NCI-H748 treated with DMSO at 0.1 percent for 48 hours (cell line): ENCODE results near the gene ISM2.

Experiments
- DNase-seq: peaks from one replicate; lab custom pipeline; 2025; lab: John Stamatoyannopoulos, UW

ISM2 gene

GRCh38 chr14:77508249-77508648 lies 9.6 kb upstream of the ISM2 start:
- DNase-seq = no peak

DNA sequence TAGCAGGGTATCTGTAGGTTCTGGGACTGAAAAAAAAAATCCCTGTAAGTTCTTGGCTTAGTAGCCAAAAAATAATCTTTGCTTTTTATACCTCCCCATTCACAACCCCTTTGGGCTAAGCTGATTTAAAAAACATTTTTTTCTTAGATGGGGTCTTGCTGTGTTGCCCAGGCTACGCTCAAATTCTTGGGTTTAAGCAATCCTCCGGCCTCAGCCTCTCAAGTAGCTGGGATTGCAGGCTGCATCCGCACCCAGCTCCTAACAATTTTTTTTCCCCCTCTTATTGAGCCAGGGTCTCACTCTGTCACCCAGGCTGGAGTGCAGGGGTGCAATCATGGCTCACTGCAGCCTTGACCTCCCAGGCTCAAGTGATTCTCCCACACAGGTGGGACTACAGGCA lies 9.1 kb upstream of the ISM2 start:
- DNase-seq = no peak

GRCh38 chr14:77505031-77505430 lies 6.4 kb upstream of the ISM2 start:
- no peak for DNase-seq

GRCh38 chr14:77503138-77503537 lies 4.5 kb upstream of the ISM2 start:
- no peak for DNase-seq

GRCh38 chr14:77502109-77502782 lies 3.6 kb upstream of the ISM2 start:
- no peak for DNase-seq

DNA sequence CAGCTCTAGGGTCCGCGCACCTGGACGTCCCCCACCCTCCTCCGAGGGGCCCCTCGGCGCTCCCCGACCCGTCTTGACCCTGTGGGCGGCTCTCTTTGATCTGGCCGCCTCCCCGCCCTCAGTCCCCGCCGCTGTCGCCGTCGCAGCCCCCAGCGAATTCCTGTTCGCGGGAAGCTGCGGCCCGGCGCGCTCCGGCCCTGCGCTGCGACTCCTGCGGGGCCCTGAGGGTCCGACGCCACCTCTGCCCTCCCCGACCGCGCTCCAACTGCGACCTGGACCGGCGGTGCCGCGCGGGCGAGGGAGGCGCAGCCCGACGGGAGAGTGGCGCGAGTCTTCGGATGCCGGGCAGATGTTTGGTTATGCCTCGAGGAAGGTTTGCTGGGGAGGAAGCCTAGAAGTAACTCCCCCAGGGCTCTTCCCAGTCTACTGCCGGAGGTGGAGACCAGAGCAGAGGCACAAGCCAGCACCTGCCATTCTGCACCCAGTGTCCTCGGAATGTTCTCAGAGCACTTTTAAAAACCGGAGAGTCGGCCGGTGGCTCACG lies 440 bp upstream of the ISM2 start:
- DNase-seq = no peak

GRCh38 chr14:77495334-77495733 lies 3.3 kb downstream of the ISM2 start:
- no peak for DNase-seq

DNA sequence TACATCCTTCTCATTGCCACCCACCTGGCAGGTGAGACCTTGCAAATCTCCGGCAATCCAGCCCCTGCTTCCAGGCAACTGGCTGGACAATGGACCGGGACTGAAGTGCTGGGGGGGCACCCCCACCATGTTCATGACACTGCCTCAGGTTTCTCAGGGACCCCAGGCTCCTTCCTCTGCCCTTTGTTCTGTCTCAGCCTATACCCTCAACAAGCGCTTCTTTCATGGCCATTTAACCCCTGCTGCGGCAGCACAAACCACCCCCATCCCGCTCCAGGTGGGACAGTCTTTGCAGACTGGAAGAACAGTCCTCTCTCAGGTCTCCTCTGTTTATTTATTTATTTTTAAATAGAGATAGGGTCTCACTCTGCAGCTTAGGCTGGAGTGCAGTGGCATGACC lies 7.6 kb downstream of the ISM2 start:
- no peak for DNase-seq

GRCh38 chr14:77490347-77490986 lies 8.1 kb downstream of the ISM2 start:
- no peak for DNase-seq

DNA sequence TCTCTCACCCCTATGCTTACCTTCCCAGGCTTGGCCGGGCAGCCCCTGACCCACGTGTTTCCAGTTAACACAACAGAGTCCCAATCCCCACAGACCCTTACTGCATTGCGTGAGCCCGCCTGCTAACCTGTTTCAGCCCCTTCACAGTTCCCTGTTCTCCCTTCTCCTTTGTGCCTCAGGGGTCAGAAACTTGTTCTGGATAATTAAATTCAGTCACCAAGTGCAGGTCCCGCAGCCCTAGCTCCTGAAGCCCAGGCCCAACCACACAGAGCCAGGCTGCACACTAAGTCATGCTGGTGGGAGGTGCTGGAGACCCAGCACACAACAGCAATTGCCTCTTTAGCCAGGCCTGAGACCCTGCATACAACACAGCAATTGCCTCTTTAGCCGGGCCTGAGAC lies 9.6 kb downstream of the ISM2 start:
- DNase-seq = no peak

- no peak for DNase-seq
Measured at GRCh38 chr14:77488558-77488957, 10.1 kb downstream of the ISM2 start.

DNA sequence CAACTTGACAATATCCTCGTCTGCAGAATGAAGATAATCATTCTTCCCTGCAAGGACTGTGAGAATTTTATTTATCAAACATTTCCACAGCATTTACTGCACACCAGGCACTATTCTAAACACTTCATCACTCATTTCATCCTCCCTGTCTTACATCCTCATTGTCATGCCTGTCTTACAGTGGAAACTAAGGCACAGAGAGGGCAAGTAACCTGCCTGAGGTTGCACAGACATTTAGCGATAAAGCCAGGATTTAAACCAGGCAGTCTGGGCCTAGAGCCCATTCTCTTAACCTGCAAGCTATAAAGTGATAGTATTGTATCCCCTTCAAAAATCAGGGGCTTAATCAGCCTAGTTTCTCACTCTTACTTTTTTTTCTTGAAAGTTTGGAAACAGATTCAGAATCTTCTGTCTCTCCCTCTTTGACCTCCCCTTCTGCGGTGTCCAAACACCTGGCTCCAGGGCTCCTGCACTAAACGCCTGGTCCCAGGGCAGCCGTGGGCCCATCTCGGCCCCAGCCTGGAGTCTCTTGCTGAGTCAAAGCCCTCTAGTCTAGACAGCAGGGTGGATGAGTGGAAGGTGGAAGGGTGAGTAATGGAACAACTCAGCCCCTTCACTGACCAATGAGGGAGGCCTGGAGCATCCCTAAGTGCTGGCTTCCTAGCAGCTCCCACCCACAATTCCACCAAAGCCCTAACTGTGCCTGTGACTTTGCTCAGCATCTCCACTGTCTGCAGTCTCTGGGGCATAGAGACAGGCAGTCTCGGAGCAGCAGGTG lies 12.5 kb downstream of the ISM2 start:
- DNase-seq = no peak

DNA sequence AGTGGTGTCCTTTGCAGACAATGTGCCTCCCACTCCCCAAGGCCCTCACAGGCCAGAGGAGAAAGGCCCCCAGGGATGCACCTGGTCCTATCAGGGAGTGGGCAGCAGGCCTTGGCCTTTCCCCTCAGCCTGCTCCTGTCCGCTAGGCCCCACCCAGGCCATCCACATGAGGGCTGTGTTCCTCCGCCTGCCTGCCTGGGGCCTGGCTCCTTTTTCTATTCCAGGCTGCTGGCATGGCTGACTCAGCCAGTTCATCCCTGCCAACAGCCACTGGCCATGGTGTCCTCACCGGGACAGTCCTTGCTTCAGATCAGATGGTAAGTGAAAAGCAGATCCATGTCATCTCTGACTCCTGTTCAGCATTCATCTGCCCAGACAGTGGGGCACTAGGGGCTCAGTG lies 13.4 kb downstream of the ISM2 start:
- DNase-seq = no peak

DNA sequence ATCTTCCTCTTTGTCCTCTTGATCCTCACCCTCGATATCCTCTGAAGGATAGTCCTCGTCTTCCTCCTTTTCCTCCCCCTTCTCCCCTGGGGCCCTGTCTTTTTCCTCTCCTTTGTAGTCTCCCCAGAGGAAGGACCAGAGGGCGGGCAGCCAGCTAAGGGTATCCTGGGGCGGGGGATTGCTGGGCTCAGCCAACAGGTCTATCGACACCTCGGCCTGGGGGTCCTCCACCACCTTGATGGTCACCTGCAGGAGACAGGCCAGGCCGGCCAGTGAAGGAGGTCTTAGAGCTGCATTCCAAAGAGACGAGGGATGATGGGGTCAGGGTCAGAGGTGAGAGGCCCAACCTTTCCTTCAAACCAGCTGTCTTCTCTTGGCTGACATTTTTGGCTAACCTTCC lies 16.2 kb downstream of the ISM2 start:
- DNase-seq = no peak

DNA sequence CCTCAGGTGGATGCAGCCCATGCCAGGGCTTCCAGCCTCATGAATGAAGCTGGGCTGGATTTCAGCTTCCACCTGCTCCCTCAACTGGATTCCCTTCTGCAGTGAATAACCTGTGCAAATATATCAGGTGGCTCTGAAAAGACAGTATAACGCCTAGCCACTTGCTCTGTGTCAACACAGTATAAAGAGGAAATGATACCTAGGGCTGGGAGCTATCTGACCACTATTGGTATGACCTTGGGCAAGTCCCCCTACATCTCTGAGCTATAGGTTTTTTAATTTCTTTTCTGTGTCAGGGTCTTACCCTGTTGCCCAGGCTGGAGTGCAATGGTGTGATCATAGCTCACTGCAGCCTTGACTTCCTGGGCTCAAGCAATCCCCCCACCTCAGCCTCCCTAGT lies 19.8 kb downstream of the ISM2 start:
- DNase-seq = no peak

GRCh38 chr14:77478029-77478428 lies 20.6 kb downstream of the ISM2 start:
- DNase-seq = no peak

- DNase-seq = no peak
Measured at GRCh38 chr14:77475432-77476115, 23.0 kb downstream of the ISM2 start.

DNA sequence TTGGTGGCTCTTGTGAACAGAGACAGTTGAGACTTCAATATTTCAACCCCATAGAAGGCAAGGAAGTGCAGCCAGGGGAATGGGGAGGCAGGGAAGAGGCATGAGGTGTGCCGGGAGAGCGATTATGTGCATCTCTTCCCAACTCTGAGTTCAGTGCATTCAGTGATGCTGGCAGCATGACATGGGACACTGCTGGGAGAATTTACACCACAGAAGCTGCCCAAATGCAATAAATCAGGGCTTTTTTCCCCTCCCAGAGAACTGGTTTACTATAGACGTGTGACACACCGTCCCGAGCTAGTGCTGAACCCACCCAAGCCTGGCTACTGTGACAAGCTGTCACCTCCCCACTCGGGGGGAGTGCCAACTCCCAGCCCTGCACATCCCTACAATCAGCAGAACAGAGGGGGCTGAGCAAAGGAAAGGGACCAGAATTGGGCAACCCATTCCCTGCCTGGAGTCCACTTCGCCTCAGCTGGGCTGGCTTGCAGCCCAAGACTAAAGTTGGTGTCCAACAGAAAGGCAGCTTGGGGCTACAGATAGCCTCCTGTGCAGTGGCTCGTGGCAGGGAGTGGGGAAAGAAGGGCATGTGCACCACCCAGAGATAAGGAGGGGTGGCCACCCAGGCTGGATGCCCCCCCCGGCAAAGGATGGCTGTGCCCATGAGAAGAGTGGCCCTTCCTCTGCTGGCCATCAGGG lies 24.0 kb downstream of the ISM2 start:
- no peak for DNase-seq

GRCh38 chr14:77473921-77474320 lies 24.7 kb downstream of the ISM2 start:
- DNase-seq = no peak

DNA sequence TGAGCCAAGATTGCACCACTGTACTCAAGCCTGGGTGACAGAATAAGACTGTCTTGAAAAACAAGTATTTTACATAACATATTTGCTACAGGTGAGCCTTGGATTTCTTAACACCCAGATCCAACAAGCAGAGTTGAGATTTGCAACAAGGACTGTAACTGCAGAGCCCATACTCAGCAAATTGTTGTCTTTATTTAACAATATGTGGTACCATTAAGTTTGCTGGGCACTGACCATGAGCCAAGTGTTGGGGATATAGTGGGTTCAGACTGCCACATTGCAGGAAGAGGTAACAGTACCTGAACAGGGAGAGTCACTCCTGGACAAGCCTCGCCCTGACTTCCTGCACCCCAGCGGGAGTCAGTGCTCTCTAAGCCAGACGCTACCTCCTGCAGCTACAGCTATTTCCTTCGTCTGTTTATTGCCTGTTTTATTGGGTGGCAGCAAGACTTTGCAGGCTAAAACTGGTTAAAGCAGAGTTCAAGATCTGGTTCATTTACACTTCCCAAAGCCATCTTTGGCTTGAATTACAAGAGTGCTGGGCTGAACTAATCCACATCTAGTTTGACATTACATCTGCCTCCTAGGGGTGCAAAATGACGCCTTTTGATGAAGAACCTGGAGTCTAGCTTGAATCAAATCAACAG lies 28.3 kb downstream of the ISM2 start:
- DNase-seq = no peak

GRCh38 chr14:77469539-77469938 lies 29.1 kb downstream of the ISM2 start:
- DNase-seq = no peak
